Measurements from ENCODE around the gene TJP3. TPM values are rescaled to one million over a fixed set of nuclear protein-coding genes. Genes with fewer than 3 reads are reported as not detected.

Gene TJP3
- total and polyA plus RNA-seq, 4 donors: 0.26 to 29.2 (median 0.72) TPM

DNA sequence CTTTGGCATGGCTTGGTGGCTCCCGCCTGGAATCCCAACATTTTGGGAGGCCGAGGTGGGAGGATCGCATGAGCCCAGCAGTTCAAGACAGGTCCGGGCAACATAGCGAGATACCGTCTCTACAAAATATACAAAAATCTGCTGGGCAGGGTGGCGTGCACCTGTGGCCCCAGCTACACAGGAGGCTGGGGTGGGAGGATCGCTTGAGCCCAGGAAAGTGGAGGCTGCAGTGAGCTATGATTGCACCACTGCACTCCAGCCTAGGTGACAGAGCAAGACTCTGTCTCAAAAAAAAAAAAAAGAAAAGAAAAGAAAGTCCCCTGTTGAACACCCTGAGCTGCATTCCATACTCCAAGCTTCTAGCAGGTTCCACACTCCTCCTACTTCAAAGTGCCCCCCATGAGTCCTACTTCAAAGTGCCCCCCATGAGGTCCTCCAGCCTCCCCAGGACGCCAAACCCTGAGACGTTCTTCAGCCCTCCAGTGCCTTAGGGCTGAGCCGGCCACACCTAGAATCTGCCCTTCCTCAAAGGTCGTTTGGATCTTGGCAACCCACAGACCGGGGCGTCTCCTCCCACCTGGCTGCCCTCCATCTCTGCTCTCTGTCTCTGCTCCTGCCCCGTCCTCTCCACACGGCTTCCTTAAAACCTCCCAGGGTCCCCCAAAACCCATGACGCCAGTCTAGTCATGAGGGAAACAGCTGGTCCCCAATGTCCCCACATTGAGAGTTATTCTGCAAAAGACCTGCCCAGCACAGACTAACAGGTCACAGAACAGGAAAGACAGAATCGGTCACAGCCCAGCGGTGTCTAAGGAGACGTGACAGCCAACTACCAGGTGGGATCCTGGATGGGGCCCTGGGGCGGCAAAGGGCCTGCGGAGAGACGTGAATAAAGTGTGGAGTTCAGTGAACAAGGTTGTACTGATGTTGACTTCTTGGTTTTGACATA, 4.8 kb downstream of the TJP3 start:
- no peak overlapping the region for H3K4me3 ChIP-seq (ENCODE audit: low read length in 2 of 2)
- WGBS, 2 donors: 49 to 50% methylated on average over 23 of the region's 23 CpGs
- H3K27ac ChIP-seq (ENCODE audit: low read depth in 1 of 2, low read length in 2 of 2): no peak overlapping the region
- no peaks in the 10 kb centered on the region for H3K4me1 ChIP-seq (ENCODE audit: control insufficient read depth in 1 of 2, insufficient read depth in 2 of 2, low read length in 2 of 2)
- H3K36me3 ChIP-seq (ENCODE audit: control insufficient read depth in 1 of 2, insufficient read depth in 2 of 2, low read length in 1 of 2): no peaks in the 10 kb centered on the region
- ATAC-seq (ENCODE audit: low FRiP score) (peak; percentile 30), DNase-seq (no peak)
- no peaks in the 10 kb centered on the region for H3K27me3 ChIP-seq (ENCODE audit: control insufficient read depth in 1 of 2, insufficient read depth in 2 of 2, low read length in 1 of 2)
- no peaks in the 10 kb centered on the region for H3K9me3 ChIP-seq (ENCODE audit: control insufficient read depth, low read length)
- intact Hi-C loops (cut with DNase I): no loop called here

DNA sequence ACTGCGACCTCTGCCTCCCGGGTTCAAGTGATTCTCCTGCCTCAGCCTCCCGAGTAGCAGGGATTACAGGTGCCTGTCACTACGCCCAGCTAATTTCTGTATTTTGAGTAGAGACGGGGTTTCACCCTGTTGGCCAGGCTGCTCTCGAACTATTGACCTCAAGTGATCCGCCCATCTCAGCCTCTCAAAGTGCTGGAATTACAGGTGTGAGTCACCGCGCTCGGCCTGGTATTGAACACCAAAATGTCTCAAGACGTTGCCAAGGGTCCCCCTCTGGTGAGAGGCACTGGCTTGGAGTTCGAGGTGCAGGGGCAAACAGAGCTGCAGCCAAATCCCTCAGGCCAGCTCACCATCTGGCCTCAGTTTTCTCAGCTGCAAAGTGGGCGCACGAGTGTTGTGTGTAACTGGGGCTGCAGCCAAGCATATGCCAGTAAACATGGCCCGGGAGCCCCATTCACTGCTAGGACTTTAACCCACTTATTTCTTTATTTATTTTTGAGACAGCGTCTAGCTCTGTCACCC, 8.0 kb downstream of the TJP3 start:
- no peak for ATAC-seq (ENCODE audit: low FRiP score)
- H3K27me3 ChIP-seq (ENCODE audit: control insufficient read depth in 1 of 2, insufficient read depth in 2 of 2, low read length in 1 of 2): no peaks in the 10 kb centered on the region
- no peaks in the 10 kb centered on the region for H3K36me3 ChIP-seq (ENCODE audit: control insufficient read depth in 1 of 2, insufficient read depth in 2 of 2, low read length in 1 of 2)
- no peak overlapping the region for H3K27ac ChIP-seq (ENCODE audit: low read depth in 1 of 2, low read length in 2 of 2)
- no peak for DNase-seq
- 83 to 88% methylated on average over 16 of the region's 16 CpGs for WGBS, 2 donors
- intact Hi-C loops (cut with DNase I): no loop called here
- no peaks in the 10 kb centered on the region for H3K4me1 ChIP-seq (ENCODE audit: control insufficient read depth in 1 of 2, insufficient read depth in 2 of 2, low read length in 2 of 2)
- no peak overlapping the region for H3K4me3 ChIP-seq (ENCODE audit: low read length in 2 of 2)
- no peaks in the 10 kb centered on the region for H3K9me3 ChIP-seq (ENCODE audit: control insufficient read depth, low read length)

DNA sequence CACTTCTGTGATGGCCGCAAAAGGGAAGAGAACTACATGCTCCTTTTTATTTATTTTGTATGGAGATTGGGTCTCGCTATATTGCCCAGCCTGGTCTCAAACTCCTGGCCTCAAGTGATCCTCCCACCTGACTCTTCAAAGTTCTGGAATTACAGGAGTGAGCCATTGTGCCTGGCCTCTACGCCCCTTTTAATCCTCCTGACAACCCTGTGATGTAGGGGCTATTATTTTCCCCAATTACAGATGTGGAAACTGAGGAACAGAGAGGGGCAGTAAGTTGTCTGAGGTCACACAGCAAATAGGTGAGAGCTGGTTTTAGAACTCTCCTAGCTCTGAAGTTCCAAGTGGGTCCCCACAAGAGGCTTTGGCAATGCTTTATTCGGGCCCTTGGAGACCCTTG, 11.7 kb downstream of the TJP3 start:
- Histone ChIP-seq H3K4me3 (ENCODE audit: low read length in 2 of 2) (no peak overlapping the region), H3K36me3 (ENCODE audit: control insufficient read depth in 1 of 2, insufficient read depth in 2 of 2, low read length in 1 of 2) (no peaks in the 10 kb centered on the region), H3K9me3 (ENCODE audit: control insufficient read depth, low read length) (no peaks in the 10 kb centered on the region), H3K4me1 (ENCODE audit: control insufficient read depth in 1 of 2, insufficient read depth in 2 of 2, low read length in 2 of 2) (no peaks in the 10 kb centered on the region), H3K27me3 (ENCODE audit: control insufficient read depth in 1 of 2, insufficient read depth in 2 of 2, low read length in 1 of 2) (no peaks in the 10 kb centered on the region), H3K27ac (ENCODE audit: low read depth in 1 of 2, low read length in 2 of 2) (no peak overlapping the region)
- 85 to 94% methylated on average over 4 of the region's 4 CpGs for WGBS, 2 donors
- ATAC-seq (ENCODE audit: low FRiP score) (no peak), DNase-seq (no peak)
- intact Hi-C loops (cut with DNase I): loop anchor here in 1 of 2 donors (10.0 kb wide), 1 partner anchor 415 kb away; no protein-coding TSS in a partner anchor

DNA sequence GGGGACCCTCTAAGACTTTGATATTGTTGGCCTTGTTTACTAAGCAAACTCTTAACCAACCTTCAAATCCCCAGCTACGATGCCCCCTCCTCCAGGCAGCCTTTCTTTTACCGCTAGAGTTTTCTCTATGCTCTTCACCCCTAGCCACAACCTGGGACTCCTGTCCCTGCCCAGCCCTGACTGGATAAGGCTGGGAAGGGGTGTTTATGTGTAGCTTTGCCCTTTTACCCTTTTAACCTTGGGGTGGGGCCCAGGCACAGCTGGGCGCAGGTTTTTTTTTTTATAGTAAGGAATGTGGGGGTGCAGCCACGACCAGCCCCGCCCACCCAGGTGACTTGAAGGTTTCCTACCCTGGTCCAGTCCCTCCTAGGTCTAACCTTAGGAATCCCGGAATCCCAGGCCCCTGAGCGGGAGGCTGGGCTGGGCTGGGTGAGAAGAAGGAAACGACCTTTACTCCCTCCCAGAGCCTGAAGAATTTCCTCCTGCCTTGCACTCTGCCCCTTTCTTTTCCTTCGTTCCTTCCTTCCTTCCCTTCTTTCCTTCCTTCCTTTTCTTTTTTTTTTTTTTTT, 12.2 kb downstream of the TJP3 start:
- no peak for ATAC-seq (ENCODE audit: low FRiP score)

DNA sequence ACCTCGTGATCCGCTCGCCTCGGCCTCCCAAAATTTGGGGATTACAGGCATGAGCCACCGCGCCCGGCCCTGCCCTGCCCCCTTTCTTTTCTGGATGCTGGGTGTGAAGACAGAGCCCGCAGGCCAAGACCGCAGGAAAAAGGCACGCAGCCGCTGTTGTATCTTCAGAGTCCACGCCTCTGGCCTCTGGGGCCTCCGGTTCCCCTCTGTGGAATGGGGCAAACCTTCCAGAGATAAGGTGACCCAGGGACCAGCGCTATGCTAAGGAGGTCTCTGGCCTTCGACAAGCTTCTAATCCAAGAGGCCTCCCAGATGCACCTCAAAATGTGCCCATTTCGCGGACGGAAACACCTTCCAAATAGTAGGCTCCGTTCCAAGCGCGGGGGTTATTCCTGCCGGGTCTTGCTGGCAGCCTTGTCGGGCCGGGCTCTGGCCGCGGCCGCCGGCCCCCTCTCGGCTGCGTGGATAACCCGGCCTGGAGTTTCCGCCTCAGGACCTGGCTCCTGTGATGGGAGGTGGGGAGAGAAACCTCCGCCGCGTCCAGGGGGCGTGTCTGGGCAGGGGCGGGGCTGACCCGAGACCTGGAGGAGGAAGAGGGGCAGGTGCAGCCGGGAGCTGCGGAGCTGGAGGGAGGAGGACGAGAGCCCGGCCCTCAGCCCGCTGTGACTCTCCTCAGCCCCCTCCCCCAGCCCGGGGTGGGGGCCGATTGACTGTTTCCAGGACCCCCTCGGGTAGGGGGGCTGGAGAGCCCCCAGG, 13.1 kb downstream of the TJP3 start:
- ATAC-seq (ENCODE audit: low FRiP score): peak; percentile 88
- Histone ChIP-seq H3K4me3 (ENCODE audit: low read length in 2 of 2) (no peak overlapping the region), H3K4me1 (ENCODE audit: control insufficient read depth in 1 of 2, insufficient read depth in 2 of 2, low read length in 2 of 2) (no peaks in the 10 kb centered on the region), H3K27ac (ENCODE audit: low read depth in 1 of 2, low read length in 2 of 2) (no peak overlapping the region), H3K27me3 (ENCODE audit: control insufficient read depth in 1 of 2, insufficient read depth in 2 of 2, low read length in 1 of 2) (no peaks in the 10 kb centered on the region), H3K9me3 (ENCODE audit: control insufficient read depth, low read length) (no peaks in the 10 kb centered on the region), H3K36me3 (ENCODE audit: control insufficient read depth in 1 of 2, insufficient read depth in 2 of 2, low read length in 1 of 2) (no peaks in the 10 kb centered on the region)
- WGBS, 2 donors: 19 to 21% methylated on average over 45 to 46 of the region's 46 CpGs
- DNase-seq: peak; percentile 85 to 92
- intact Hi-C loops (cut with DNase I): loop anchor here in 1 of 2 donors (10.0 kb wide), 1 partner anchor 417 kb away; no protein-coding TSS in a partner anchor

More for the DNA sequence above, 12.2 kb downstream of the TJP3 start:
- Histone ChIP-seq H3K4me3 (ENCODE audit: low read length in 2 of 2) (no peak overlapping the region), H3K9me3 (ENCODE audit: control insufficient read depth, low read length) (no peaks in the 10 kb centered on the region), H3K4me1 (ENCODE audit: control insufficient read depth in 1 of 2, insufficient read depth in 2 of 2, low read length in 2 of 2) (no peaks in the 10 kb centered on the region), H3K27ac (ENCODE audit: low read depth in 1 of 2, low read length in 2 of 2) (no peak overlapping the region), H3K27me3 (ENCODE audit: control insufficient read depth in 1 of 2, insufficient read depth in 2 of 2, low read length in 1 of 2) (no peaks in the 10 kb centered on the region), H3K36me3 (ENCODE audit: control insufficient read depth in 1 of 2, insufficient read depth in 2 of 2, low read length in 1 of 2) (no peaks in the 10 kb centered on the region)
- intact Hi-C loops (cut with DNase I): loop anchor here in 1 of 2 donors (10.0 kb wide), 1 partner anchor 416 kb away; no protein-coding TSS in a partner anchor
- WGBS, 2 donors: 24 to 30% methylated on average over 9 of the region's 9 CpGs
- DNase-seq: no peak

DNA sequence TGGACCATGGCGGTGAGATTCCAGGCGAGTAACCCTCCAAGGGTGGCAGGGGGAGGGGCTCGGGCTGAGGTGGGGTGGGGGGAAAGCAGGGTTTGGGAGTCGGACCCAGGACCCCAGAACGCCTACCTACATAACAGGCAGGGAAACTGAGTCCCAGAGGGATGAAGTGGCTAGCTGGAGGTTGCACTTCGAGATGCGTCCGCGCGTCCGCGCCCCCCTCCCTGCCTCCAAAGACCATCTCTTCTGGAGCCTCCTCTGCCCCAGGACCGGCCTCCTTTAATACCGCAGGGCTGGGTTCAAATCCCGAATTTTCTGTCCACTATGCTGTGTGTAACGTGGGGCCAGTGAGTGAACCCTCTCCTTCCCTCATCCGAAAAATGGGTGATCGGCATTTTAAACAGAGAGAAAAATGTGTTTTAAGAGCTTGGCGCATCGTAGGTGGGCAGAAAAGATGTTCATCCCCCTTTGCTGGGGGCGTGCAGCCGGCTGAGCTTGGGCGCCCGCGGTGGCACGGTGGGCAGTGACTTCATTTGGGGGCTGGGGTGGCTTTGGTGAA, 13.8 kb downstream of the TJP3 start:
- H3K4me1 ChIP-seq (ENCODE audit: control insufficient read depth in 1 of 2, insufficient read depth in 2 of 2, low read length in 2 of 2): no peaks in the 10 kb centered on the region
- peak; percentile 36 for ATAC-seq (ENCODE audit: low FRiP score)
- no peaks in the 10 kb centered on the region for H3K27me3 ChIP-seq (ENCODE audit: control insufficient read depth in 1 of 2, insufficient read depth in 2 of 2, low read length in 1 of 2)
- no peak overlapping the region for H3K4me3 ChIP-seq (ENCODE audit: low read length in 2 of 2)
- intact Hi-C loops (cut with DNase I): loop anchor here in 1 of 2 donors (10.0 kb wide), 1 partner anchor 417 kb away; no protein-coding TSS in a partner anchor
- H3K9me3 ChIP-seq (ENCODE audit: control insufficient read depth, low read length): no peaks in the 10 kb centered on the region
- 2% methylated on average over 26 of the region's 26 CpGs for WGBS, 2 donors
- no peak for DNase-seq
- no peaks in the 10 kb centered on the region for H3K36me3 ChIP-seq (ENCODE audit: control insufficient read depth in 1 of 2, insufficient read depth in 2 of 2, low read length in 1 of 2)
- no peak overlapping the region for H3K27ac ChIP-seq (ENCODE audit: low read depth in 1 of 2, low read length in 2 of 2)

DNA sequence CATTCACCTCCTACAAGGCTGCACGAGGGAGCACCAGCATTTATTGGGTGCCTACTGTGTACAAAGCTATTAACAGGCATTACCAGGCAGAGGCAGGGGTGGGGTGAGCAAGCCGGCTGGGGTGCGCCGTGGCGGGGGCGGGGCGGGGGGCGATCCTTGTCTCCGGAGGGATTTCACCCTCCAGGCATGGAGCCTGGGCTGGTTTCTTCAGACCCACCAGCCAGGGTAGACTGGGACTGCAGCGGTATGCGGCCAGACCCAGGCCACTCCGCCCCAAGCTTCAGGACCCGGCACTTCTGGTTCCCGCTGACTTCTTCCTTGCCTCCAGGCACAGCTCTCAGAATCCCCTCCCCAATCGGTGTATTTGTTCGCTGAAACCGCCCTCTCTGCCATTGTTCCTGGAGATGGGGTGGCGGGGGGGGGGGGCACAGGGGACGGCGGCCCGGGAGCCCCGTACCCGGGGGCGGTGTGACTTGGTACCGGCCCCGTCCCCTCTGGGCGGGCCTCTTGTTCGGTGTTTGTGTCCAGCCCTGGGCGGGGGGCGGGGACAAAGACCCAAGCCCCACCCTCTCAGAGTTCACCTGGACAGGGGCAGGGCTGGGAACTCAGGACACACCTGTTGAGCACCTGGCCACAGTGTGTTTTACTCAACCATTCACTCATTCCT, 14.4 kb downstream of the TJP3 start:
- Histone ChIP-seq H3K36me3 (ENCODE audit: control insufficient read depth in 1 of 2, insufficient read depth in 2 of 2, low read length in 1 of 2) (no peaks in the 10 kb centered on the region), H3K9me3 (ENCODE audit: control insufficient read depth, low read length) (no peaks in the 10 kb centered on the region), H3K27ac (ENCODE audit: low read depth in 1 of 2, low read length in 2 of 2) (no peak overlapping the region), H3K27me3 (ENCODE audit: control insufficient read depth in 1 of 2, insufficient read depth in 2 of 2, low read length in 1 of 2) (no peaks in the 10 kb centered on the region), H3K4me3 (ENCODE audit: low read length in 2 of 2) (no peak overlapping the region), H3K4me1 (ENCODE audit: control insufficient read depth in 1 of 2, insufficient read depth in 2 of 2, low read length in 2 of 2) (no peaks in the 10 kb centered on the region)
- 1 to 3% methylated on average over 23 to 30 of the region's 30 CpGs for WGBS, 2 donors
- intact Hi-C loops (cut with DNase I): loop anchor here in 1 of 2 donors (10.0 kb wide), 1 partner anchor 418 kb away; no protein-coding TSS in a partner anchor
- DNase-seq (no peak), ATAC-seq (ENCODE audit: low FRiP score) (no peak)

Measured in aorta (tissue), 5 donors.